Measurements from ENCODE around the gene MAP2K2. TPM values are rescaled to one million over a fixed set of nuclear protein-coding genes. Genes with fewer than 3 reads are reported as not detected.

The MAP2K2 gene
- total RNA-seq, 1 donor = 233 TPM

DNA sequence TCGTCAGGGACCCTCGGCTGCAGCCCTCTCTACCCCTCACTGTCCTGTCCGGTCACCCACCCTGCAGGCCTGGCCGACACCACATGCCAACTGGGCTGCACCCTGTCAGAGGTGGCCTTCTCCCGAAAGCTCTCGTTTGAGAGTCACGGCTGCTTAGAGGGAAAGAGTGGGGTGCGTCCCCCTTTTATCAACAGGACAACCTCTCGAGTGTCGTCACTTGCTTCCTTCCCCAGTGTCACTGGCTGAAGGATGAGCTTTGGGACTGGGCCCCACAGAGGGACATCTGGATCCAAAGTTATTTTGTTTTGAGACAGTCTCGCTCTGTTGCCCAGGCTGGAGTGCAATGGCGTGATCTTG, 28.5 kb downstream of the MAP2K2 start:
- H2AFZ ChIP-seq (ENCODE audit: low read length) = no peak overlapping the region
- DNase-seq (ENCODE audit: insufficient read length, low spot score, missing footprints) = peak; percentile 66
- peaks cover 3% of the 10 kb centered on the region for H3K4me1 ChIP-seq (ENCODE audit: insufficient read depth, low read length)
- H3K9me3 ChIP-seq (ENCODE audit: low read depth, low read length) = no peaks in the 10 kb centered on the region
- H3K4me2 ChIP-seq (ENCODE audit: insufficient read depth, low read length) = no peak overlapping the region
- H3K79me2 ChIP-seq (ENCODE audit: insufficient read depth, low read length) = no peaks in the 10 kb centered on the region
- TF ChIP-seq, protein P1, sequence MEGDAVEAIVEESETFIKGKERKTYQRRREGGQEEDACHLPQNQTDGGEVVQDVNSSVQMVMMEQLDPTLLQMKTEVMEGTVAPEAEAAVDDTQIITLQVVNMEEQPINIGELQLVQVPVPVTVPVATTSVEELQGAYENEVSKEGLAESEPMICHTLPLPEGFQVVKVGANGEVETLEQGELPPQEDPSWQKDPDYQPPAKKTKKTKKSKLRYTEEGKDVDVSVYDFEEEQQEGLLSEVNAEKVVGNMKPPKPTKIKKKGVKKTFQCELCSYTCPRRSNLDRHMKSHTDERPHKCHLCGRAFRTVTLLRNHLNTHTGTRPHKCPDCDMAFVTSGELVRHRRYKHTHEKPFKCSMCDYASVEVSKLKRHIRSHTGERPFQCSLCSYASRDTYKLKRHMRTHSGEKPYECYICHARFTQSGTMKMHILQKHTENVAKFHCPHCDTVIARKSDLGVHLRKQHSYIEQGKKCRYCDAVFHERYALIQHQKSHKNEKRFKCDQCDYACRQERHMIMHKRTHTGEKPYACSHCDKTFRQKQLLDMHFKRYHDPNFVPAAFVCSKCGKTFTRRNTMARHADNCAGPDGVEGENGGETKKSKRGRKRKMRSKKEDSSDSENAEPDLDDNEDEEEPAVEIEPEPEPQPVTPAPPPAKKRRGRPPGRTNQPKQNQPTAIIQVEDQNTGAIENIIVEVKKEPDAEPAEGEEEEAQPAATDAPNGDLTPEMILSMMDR (IDR thresholded peaks at IDR 0.05; ENCODE audit: extremely low read depth, low read depth, low read length) = no peak
- no peak overlapping the region for H3K4me3 ChIP-seq (ENCODE audit: insufficient read depth, low read length)
- no peaks in the 10 kb centered on the region for H3K27me3 ChIP-seq (ENCODE audit: insufficient read depth, low read length)
- H4K20me1 ChIP-seq (ENCODE audit: insufficient read depth, low read length) = no peaks in the 10 kb centered on the region
- H3K36me3 ChIP-seq (ENCODE audit: insufficient read depth, low read length) = peaks cover 22% of the 10 kb centered on the region
- no peak overlapping the region for H3K27ac ChIP-seq (ENCODE audit: low read depth, low read length)

DNA sequence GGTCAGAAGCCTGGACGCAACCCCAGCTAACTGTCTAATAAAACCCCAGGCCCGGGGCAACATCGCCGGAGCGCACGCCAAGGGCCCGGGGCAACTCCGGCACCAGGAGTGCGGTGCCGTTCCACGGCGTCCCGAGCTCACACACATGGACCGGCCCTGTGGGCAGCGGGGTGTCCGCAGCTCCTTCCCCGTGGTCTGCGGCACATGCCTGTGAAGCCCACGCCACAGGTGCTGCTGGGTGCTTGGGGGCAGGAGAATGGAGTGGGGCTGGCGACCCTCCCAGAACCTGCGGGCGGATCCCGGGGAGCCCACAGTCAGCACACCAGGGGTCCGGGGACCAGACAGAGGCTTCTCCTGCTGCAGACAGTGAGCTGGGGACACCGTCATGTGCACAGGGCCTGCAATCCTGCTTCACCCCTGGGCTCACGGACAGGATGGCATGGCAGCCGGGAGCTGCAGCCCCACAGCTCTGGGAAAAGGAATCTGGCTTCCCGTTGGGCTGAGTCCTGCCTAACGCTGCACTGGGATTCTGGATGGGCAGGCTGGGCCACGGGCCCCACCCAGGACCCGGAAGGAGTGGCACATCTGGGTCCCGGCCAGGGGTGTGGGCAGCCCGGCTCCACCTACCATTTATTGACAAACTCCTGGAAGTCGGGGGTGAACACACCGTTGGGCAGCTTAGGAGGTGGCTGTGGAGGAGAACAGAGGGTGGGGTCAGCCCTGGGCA, 29.0 kb downstream of the MAP2K2 start:
- Histone ChIP-seq H3K27ac (ENCODE audit: low read depth, low read length) (no peak overlapping the region), H2AFZ (ENCODE audit: low read length) (no peak overlapping the region), H3K4me2 (ENCODE audit: insufficient read depth, low read length) (no peak overlapping the region), H3K79me2 (ENCODE audit: insufficient read depth, low read length) (no peaks in the 10 kb centered on the region), H3K4me3 (ENCODE audit: insufficient read depth, low read length) (no peak overlapping the region), H3K27me3 (ENCODE audit: insufficient read depth, low read length) (no peaks in the 10 kb centered on the region), H3K9me3 (ENCODE audit: low read depth, low read length) (no peaks in the 10 kb centered on the region), H3K4me1 (ENCODE audit: insufficient read depth, low read length) (peaks cover 3% of the 10 kb centered on the region), H3K36me3 (ENCODE audit: insufficient read depth, low read length) (peaks cover 23% of the 10 kb centered on the region), H4K20me1 (ENCODE audit: insufficient read depth, low read length) (no peaks in the 10 kb centered on the region)
- peak; percentile 71 for DNase-seq (ENCODE audit: insufficient read length, low spot score, missing footprints)
- TF ChIP-seq, protein P1 (IDR thresholded peaks at IDR 0.05; ENCODE audit: extremely low read depth, low read depth, low read length) = no peak

DNA sequence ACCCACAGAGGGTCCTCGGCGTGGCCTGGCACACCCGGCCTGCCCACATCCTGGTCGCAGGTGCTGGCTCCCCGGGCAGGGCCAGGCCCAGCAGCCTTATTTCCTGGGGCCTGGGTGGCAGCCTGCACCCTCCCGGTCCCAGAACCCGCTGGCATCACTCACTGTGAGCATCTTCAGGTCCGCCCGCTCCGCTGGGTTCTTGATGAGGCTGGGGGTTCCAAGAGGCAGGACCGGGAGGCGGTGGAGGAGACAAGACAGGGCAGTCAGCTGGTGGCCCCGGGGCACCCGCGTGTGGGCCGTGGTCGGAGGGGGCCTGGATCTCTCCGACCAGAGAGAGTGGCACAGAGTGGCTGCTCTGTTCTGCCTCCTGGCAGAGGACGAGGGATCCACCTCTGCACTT, 29.6 kb downstream of the MAP2K2 start:
- Histone ChIP-seq H3K79me2 (ENCODE audit: insufficient read depth, low read length) (no peaks in the 10 kb centered on the region), H4K20me1 (ENCODE audit: insufficient read depth, low read length) (no peaks in the 10 kb centered on the region), H2AFZ (ENCODE audit: low read length) (no peak overlapping the region), H3K4me1 (ENCODE audit: insufficient read depth, low read length) (peaks cover 3% of the 10 kb centered on the region), H3K27ac (ENCODE audit: low read depth, low read length) (no peak overlapping the region), H3K9me3 (ENCODE audit: low read depth, low read length) (no peaks in the 10 kb centered on the region), H3K4me3 (ENCODE audit: insufficient read depth, low read length) (no peak overlapping the region), H3K4me2 (ENCODE audit: insufficient read depth, low read length) (no peak overlapping the region), H3K36me3 (ENCODE audit: insufficient read depth, low read length) (peaks cover 28% of the 10 kb centered on the region), H3K27me3 (ENCODE audit: insufficient read depth, low read length) (no peaks in the 10 kb centered on the region)
- TF ChIP-seq, protein P1 (IDR thresholded peaks at IDR 0.05; ENCODE audit: extremely low read depth, low read depth, low read length) = no peak
- DNase-seq (ENCODE audit: insufficient read length, low spot score, missing footprints) = no peak

DNA sequence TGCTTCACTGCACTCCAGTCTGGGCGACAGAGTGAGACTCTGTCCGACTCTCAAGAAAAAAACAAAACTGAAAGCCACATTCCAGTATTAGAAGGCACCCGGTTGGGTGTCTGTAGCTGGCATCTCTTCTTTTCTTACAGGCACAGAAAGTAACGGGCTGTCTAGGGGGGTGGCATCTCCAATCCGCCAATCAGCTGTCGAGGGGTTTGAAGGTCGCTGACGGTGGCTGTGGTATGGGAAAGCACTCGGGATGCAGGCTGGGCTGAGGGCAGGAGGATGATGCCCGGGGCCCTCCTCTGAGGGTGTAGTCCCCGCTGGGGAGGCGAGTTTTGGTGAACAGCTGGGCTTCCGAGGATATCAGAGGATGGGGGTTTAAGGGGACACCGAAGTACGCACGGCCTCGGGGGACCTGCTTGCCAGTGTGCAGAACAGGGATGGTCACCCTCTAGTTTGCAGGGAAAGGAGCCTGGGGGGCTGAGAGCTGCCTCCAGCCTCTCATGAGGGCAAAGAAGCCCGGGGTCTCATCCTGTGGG, 30.2 kb downstream of the MAP2K2 start:
- Histone ChIP-seq H3K27ac (ENCODE audit: low read depth, low read length) (no peak overlapping the region), H3K36me3 (ENCODE audit: insufficient read depth, low read length) (peaks cover 22% of the 10 kb centered on the region), H3K27me3 (ENCODE audit: insufficient read depth, low read length) (no peaks in the 10 kb centered on the region), H4K20me1 (ENCODE audit: insufficient read depth, low read length) (no peaks in the 10 kb centered on the region), H3K4me3 (ENCODE audit: insufficient read depth, low read length) (no peak overlapping the region), H3K4me2 (ENCODE audit: insufficient read depth, low read length) (no peak overlapping the region), H3K9me3 (ENCODE audit: low read depth, low read length) (no peaks in the 10 kb centered on the region), H2AFZ (ENCODE audit: low read length) (no peak overlapping the region), H3K79me2 (ENCODE audit: insufficient read depth, low read length) (no peaks in the 10 kb centered on the region), H3K4me1 (ENCODE audit: insufficient read depth, low read length) (peaks cover 3% of the 10 kb centered on the region)
- DNase-seq (ENCODE audit: insufficient read length, low spot score, missing footprints) = peak; percentile 74
- TF ChIP-seq, protein P1 (IDR thresholded peaks at IDR 0.05; ENCODE audit: extremely low read depth, low read depth, low read length) = no peak

Measured in osteoblast (primary cell).